GM18517 (cell line): ENCODE measurements around the gene CADM1.
A peak's percentile ranks its signal among the peaks of the same experiment; 100 is the strongest.

ENCODE experiments used
- ATAC-seq: cut with Tn5 transposase; IDR thresholded peaks from one replicate; pipeline ENCODE4 v1.9.1; 2021; ENCODE audit warnings: mild to moderate bottlenecking, moderate library complexity; ENCODE audit not compliant: unreplicated experiment

Gene CADM1

DNA sequence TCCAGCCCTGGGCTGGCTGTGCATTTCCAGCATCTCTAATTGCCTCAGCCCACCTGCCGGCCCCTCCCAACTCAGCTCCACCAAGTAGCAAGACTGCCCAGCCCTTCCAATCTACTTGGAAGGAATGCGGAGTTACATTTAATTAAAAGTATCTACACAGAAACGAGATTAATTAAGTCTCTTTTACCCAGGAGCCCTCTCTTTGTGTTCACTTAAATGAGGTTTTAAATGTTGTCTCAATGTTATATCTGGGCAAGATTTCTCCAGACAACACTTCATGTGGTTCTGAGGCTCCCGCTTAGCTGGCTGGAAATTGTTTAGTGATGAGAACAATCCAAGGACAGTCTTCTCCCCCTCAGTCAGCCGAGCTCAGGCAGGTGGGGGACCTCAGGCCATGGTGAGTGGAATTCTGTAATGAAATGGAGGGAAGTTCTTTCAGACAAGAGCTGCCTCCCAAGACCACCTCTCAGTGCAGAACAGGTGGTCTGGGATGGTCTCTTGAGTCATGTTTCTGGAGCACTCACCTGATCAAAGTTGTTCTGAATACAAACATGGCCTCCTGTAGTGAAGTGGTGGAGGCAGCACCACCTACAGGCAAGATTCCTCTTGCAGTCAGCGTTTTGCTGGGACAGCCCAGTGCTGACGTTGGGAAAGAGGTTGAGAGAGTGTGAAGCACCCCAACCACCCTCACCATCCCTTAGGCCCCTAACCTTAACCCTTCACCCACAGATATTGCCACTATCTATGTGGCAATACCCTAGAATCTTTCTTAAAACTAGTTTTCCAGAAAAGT lies 371.6 kb downstream of the CADM1 start:
- no peak for ATAC-seq

DNA sequence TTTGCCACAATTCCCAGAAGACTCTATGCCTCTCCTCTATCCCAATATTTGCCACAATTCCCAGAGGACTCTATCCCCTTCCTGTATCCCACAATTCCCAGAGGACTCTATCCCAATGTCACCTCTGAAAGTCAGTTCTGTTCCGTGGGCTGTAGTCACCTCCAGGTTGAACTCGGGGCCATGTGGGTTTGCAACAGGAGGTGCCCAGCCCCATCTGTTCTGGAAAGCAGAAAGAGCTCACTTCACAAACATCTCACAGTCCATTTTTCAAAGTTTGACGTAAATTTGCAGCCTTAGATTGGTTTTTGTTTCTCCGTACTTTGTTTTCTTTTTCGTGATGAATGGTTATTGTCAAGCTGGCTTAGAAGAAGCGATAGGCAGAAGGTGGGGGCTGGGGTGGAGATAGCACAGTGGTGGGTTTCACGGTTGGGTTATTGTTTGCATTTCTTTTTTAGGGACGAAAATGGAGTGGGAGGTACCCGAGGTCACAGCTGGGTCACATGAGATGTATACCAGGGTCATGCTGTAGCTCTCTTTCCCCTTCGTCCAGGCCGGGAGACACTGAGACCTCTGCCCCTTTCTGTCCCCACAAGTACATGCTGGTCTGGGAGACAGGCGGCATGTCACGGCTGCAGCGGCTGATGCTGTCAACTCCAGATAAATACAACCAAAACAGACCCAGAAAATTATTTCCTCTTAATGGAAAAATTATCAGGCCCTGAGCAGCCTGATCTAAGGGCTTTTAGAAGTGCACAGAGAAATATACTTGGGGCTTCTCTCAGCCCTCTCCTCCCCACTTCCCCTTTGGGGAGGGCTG lies 374.5 kb downstream of the CADM1 start:
- ATAC-seq: no peak

DNA sequence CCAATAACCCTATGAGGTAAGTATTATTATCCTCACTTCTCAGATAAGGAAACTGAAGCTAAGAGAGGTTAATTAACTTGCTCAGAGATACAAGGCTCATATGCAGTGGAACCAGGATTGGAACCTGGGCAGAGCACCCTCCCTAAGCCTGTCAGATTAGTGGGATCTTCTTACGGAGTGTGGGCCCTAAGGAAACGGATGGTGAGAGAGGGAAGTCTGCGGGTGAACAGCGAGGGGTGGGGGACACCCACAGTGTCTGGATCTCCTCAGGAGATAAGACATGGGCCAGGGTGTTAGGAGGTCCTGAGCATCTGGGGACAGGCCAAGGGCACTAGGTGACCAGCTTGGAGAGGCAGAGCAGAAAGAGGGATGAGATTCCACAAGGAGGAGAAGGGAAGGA lies 376.0 kb downstream of the CADM1 start:
- ATAC-seq: no peak

DNA sequence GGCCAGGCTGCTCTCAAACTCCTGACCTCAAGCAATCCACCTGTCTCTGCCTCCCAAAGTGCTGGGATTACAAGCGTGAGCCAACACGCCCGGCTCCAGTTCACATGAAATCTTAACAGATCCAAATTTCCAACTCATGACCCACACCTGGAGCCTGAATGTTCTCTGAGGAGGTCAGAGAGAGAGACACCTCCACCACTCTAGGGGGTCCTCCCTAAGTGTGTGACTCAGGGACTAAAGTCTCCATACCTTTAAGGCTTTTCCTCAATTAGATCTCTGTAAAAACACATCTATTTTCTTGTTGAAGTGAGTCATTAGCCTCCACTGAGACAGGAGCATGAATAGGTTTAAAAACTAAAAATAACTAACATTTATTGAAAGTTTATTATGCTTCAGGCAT lies 376.4 kb downstream of the CADM1 start:
- no peak for ATAC-seq

DNA sequence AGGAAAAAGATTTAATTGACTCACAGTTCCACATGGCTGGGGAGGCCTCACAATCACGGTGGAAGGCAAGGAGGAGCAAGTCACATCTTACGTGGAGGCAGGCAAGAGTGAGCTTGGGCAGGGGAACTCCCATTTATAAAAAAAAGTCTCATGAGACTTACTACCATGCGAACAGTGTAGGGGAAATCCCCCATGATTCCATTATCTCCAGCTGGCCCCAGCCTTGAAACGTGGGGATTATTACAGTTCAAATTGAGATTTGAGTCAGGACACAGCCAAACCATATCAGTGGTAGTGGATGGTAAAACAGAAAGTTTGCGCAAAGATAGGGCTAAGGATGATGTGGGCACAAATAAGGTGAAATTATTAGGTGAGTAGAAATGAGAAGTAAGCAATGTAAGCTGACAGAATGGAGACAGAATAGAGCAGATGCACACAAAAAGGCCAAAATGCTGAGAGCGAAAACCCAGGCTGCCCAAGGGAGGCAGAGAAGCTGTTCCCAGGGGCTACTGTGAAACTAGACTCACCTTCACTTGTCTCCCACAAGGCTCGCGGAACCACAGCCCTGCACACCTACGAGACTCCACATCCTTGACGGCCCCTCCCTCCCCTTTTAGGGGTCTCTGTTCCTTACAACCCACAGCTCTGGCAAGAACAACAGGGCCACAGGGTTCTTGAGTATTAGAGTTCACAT lies 377.6 kb downstream of the CADM1 start:
- peak; percentile 80 for ATAC-seq

DNA sequence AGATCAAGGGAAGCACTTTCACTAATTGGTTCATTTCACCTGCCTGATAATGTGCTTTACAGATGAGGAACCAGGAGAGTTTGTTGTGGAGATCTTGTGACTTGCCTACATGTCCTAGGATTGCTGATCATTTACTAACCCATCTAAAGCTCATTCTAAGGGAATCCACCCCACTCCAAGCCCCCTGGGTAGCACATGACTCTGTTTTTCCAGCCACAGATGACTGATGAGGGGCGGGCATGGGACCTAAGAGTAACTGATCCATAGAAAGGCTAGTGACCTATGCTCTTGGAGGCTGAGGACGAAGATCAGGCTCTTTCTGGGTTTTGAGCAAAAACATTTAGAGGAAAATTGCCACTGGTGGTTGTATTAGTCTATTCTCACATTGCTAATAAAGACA lies 378.1 kb downstream of the CADM1 start:
- peak; percentile 15 for ATAC-seq

DNA sequence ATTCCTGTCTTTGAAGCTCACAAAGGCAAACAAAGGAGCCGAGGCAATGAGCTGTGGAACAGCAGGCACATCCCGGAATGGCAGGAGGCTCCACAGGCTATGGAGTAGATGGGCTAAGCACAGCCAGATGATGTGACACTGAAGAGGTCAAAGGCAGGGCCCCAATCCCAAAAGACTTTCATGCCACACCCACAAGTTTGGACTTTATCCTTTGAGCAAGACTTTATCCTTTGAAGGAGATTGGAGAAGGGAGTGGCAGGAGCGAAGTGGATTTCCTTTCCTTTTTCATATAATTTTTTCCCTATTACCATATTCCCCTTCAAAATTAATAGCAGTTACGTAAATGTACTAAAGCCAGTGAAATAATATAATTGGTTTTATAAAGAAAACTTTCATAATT lies 379.4 kb downstream of the CADM1 start:
- no peak for ATAC-seq

DNA sequence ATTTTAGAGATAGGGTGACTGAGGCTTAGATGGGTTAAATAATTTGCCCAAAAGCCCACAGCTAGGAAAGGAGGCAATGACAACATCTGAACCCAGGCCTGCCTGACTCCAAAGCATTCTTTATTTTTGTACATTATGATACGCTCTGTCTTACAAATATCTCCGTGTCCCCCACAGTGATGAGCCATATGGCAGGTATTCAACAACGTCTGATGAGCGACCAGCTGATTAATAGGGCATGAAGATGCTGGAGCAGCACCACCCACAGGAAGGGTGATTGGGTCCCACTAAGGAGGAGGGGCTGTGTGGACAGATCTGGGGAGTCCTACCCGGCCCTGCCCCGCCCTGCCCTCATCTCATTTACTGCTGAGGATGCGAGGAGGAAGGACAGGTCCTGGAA lies 380.6 kb downstream of the CADM1 start:
- ATAC-seq: no peak

DNA sequence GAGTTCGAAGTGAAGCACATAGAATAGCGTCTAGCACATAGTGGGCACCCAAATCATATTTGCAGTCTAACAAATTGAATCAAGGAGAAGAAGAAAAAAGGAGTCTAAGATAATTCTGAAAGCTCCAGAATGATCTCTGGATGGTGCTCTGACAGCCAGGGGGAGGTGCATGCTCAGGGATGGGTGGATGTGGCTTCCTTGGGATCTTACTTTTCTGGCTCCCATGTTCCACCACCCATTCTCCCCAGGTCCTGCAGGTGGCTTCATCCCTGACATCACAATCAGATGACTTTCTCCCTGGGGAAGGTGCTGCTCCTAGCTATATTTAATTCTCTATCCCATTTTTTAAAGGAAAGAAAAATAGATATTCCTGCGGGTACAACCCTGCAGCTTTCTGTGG lies 381.9 kb downstream of the CADM1 start:
- ATAC-seq: no peak
